Transverse colon (tissue), 3 donors: ENCODE measurements around the gene CATSPER3.

Source experiments
- EP300 ChIP-seq: sonication (generic); formaldehyde crosslinking; IDR thresholded peaks from one replicate; pipeline ENCODE4 v1.6.1; 2017; ENCODE audit warnings: antibody characterized with exemption, low read depth
- TF ChIP-seq, protein P1 (sequence below), 5 experiments: fragments of 200-600 bp in 3 of 5; fragments of 450-650 bp in 2 of 5; sonication (generic) in 3 of 5; IDR thresholded peaks; 1 replicate in 2 of 5; 2 replicates in 3 of 5; pipeline ENCODE4 v1.5.1; 2016 to 2017; ENCODE audit warnings: antibody characterized with exemption in 5 of 5, inconsistent platforms in 3 of 5, mild to moderate bottlenecking in 2 of 5, moderate library complexity in 1 of 5

DNA sequence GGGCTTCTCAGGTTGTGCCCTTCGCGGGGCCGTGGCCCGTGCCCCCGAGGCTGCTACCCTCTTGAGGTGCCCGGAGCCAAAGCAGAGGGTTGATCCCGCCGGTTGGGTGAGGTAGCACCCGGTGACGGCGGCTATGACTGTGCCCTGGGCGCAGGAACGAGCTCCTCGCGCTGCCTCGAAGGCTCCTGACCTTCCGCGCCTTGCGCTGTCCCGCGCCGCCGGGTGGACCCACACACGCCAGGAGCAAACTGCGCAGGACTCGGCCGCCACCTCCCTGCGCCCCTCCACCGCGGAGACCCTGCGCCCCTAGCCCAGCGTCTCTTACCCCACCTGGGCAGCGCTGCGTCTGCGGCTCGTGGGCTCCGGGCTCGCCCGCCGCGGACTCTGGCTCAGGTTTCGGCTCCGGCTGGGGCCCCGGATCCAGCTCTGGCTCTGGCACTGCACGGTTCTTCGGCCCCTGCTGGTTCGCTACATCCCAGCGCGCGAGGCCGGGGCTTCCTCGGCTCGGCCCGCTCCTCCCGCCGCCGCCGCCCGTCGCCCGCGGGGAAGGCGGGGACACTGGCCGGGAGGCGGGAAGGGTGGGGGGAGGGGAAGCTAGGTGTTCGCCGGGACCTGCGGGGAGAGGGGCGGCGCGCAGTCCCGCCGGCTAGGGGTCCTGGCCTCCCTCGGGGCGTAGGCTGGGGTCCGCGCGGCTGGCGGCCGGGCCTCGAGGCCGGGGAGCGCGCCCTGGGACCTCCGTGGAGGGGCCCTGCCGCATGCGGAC, 71.7 kb downstream of the CATSPER3 start:
- no peak for TF ChIP-seq EP300
- TF ChIP-seq, protein P1, sequence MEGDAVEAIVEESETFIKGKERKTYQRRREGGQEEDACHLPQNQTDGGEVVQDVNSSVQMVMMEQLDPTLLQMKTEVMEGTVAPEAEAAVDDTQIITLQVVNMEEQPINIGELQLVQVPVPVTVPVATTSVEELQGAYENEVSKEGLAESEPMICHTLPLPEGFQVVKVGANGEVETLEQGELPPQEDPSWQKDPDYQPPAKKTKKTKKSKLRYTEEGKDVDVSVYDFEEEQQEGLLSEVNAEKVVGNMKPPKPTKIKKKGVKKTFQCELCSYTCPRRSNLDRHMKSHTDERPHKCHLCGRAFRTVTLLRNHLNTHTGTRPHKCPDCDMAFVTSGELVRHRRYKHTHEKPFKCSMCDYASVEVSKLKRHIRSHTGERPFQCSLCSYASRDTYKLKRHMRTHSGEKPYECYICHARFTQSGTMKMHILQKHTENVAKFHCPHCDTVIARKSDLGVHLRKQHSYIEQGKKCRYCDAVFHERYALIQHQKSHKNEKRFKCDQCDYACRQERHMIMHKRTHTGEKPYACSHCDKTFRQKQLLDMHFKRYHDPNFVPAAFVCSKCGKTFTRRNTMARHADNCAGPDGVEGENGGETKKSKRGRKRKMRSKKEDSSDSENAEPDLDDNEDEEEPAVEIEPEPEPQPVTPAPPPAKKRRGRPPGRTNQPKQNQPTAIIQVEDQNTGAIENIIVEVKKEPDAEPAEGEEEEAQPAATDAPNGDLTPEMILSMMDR (IDR thresholded peaks at IDR 0.05): no peak
